Fibroblast of lung (primary cell): ENCODE results near the gene C16orf92. TPM values are rescaled to one million over a fixed set of nuclear protein-coding genes. Genes with fewer than 3 reads are reported as not detected.

Experiments used
- DNase-seq, 2 donors: peaks; one replicate each; pipeline versions ENCODE4 v3.0.0 to v3.0.0-alpha.2; 2010; ENCODE audit warnings: low read depth in 2 of 2
- H2AFZ ChIP-seq: 2 replicates; pipeline ENCODE4 v1.5.1; 2012; ENCODE audit warnings: low read length, control low read depth, inconsistent platforms
- H3K27ac ChIP-seq: 2 replicates; pipeline ENCODE4 v1.5.1; 2011; ENCODE audit warnings: low read length, control low read depth; ENCODE audit not compliant: insufficient read depth
- H3K27me3 ChIP-seq: 2 replicates; pipeline ENCODE4 v1.5.1; 2011; ENCODE audit warnings: mild to moderate bottlenecking, low read length; ENCODE audit not compliant: control insufficient read depth, insufficient read depth
- H3K36me3 ChIP-seq: 2 replicates; pipeline ENCODE4 v1.5.1; 2011; ENCODE audit warnings: low read length; ENCODE audit not compliant: control insufficient read depth, insufficient read depth
- H3K4me1 ChIP-seq: 2 replicates; pipeline ENCODE4 v1.5.1; 2011; ENCODE audit warnings: low read length; ENCODE audit not compliant: control insufficient read depth, insufficient read depth; ENCODE audit errors: extremely low read depth
- H3K4me2 ChIP-seq: 2 replicates; pipeline ENCODE4 v1.5.1; 2011; ENCODE audit warnings: low read length, control low read depth; ENCODE audit not compliant: insufficient read depth; ENCODE audit errors: extremely low read depth
- H3K4me3 ChIP-seq, 4 experiments: fragments of 200-600 bp in 1 of 4; sonication (generic) in 1 of 4; replicated peaks in 1 of 4; 2 replicates each; pipeline ENCODE4 v1.5.1; 2011 to 2016; ENCODE audit warnings: low read length in 4 of 4, low read depth in 3 of 4, mild to moderate bottlenecking in 3 of 4, control low read depth in 2 of 4, inconsistent platforms in 1 of 4, mixed read lengths in 1 of 4; ENCODE audit not compliant: insufficient read depth in 1 of 4; ENCODE audit errors: control extremely low read depth in 1 of 4
- H3K79me2 ChIP-seq: 2 replicates; pipeline ENCODE4 v1.5.1; 2012; ENCODE audit warnings: mild to moderate bottlenecking, low read length, inconsistent platforms; ENCODE audit not compliant: control insufficient read depth, insufficient read depth
- H3K9ac ChIP-seq: 2 replicates; pipeline ENCODE4 v1.5.1; 2011; ENCODE audit warnings: mild to moderate bottlenecking, low read length, control low read depth; ENCODE audit not compliant: insufficient read depth
- H3K9me3 ChIP-seq: 2 replicates; pipeline ENCODE4 v1.5.1; 2012; ENCODE audit warnings: low read depth, low read length; ENCODE audit not compliant: control insufficient read depth, insufficient read depth
- H4K20me1 ChIP-seq: 2 replicates; pipeline ENCODE4 v1.5.1; 2011; ENCODE audit warnings: low read length; ENCODE audit not compliant: control insufficient read depth, insufficient read depth; ENCODE audit errors: extremely low read depth
- CTCF ChIP-seq, 2 donors: IDR thresholded peaks in 1 of 2; conservative IDR thresholded peaks in 1 of 2; 1 replicate in 1 of 2; 2 replicates in 1 of 2; pipeline ENCODE4 v1.5.1; 2011 to 2012; ENCODE audit warnings: low read length in 2 of 2, control low read depth in 1 of 2, inconsistent platforms in 1 of 2, low read depth in 1 of 2, mild to moderate bottlenecking in 1 of 2
- EZH2 ChIP-seq: IDR thresholded peaks from 2 replicates; pipeline ENCODE4 v1.5.1; 2012; ENCODE audit warnings: low read length, control low read depth, mild to moderate bottlenecking; ENCODE audit errors: missing control alignments
- polyA plus RNA-seq, 2 donors: library from polyadenylated mRNA; depleted of rRNA in 1 of 2; stranded (reverse) in 1 of 2; unstranded in 1 of 2; fragments of >200 nt; gene quantifications; 2 replicates each; pipeline ENCODE4 v1.2.1, GENCODE V29; 2011 to 2012; ENCODE audit warnings: missing spikeins in 1 of 2
- total RNA-seq: library from RNA; depleted of rRNA; stranded (reverse); fragments of >200 nt; gene quantifications from 2 replicates; pipeline ENCODE4 v1.2.1, GENCODE V29; 2014

C16orf92 gene
- total and polyA plus RNA-seq, 2 donors (not counting 1 experiment from before 2014, with no cell fraction given) = not detected

GRCh38 chr16:30053376-30054015 lies 30.5 kb downstream of the C16orf92 start:
- Histone ChIP-seq H3K4me3 (peak overlapping the region; percentile 53 to 88 (median 68)), H3K27ac (peak overlapping the region; percentile 64)
- peak in 1 of 2 donors; percentile 62 for DNase-seq

GRCh38 chr16:30054451-30054850 lies 31.5 kb downstream of the C16orf92 start:
- H3K36me3 ChIP-seq = peaks cover 2% of the 10 kb centered on the region
- H3K4me2 ChIP-seq = peak overlapping the region; percentile 25
- no peak overlapping the region for H3K27ac ChIP-seq
- H4K20me1 ChIP-seq = no peaks in the 10 kb centered on the region
- peaks cover 3% of the 10 kb centered on the region for H3K79me2 ChIP-seq
- H3K4me3 ChIP-seq = no peak overlapping the region
- DNase-seq = no peak
- H3K27me3 ChIP-seq = no peaks in the 10 kb centered on the region
- peaks cover 5% of the 10 kb centered on the region for H3K4me1 ChIP-seq
- no peak for TF ChIP-seq EZH2
- no peak for TF ChIP-seq CTCF (conservative IDR thresholded peaks at IDR 0.05 in 1 of 2, IDR thresholded peaks at IDR 0.05 in 1 of 2; ENCODE audit: low read depth in 1 of 2, low read length in 2 of 2)
- no peaks in the 10 kb centered on the region for H3K9me3 ChIP-seq
- H3K9ac ChIP-seq = no peak overlapping the region
- H2AFZ ChIP-seq = no peak overlapping the region

More at GRCh38 chr16:30053376-30054015, 30.5 kb downstream of the C16orf92 start:
- Histone ChIP-seq H2AFZ (peak overlapping the region; percentile 60), H3K4me2 (peak overlapping the region; percentile 80), H3K27me3 (no peaks in the 10 kb centered on the region), H4K20me1 (no peaks in the 10 kb centered on the region), H3K9me3 (no peaks in the 10 kb centered on the region), H3K36me3 (peaks cover 2% of the 10 kb centered on the region), H3K9ac (peak overlapping the region; percentile 71), H3K4me1 (peaks cover 5% of the 10 kb centered on the region), H3K79me2 (peaks cover 3% of the 10 kb centered on the region)
- TF ChIP-seq EZH2 (no peak), CTCF (conservative IDR thresholded peaks at IDR 0.05 in 1 of 2, IDR thresholded peaks at IDR 0.05 in 1 of 2; ENCODE audit: low read depth in 1 of 2, low read length in 2 of 2) (no peak)

- no peaks in the 10 kb centered on the region for H4K20me1 ChIP-seq
- H3K4me3 ChIP-seq = no peak overlapping the region
- no peak overlapping the region for H2AFZ ChIP-seq
- no peak overlapping the region for H3K27ac ChIP-seq
- no peaks in the 10 kb centered on the region for H3K27me3 ChIP-seq
- no peaks in the 10 kb centered on the region for H3K9me3 ChIP-seq
- H3K79me2 ChIP-seq = peaks cover 3% of the 10 kb centered on the region
- no peak overlapping the region for H3K9ac ChIP-seq
- TF ChIP-seq CTCF (conservative IDR thresholded peaks at IDR 0.05 in 1 of 2, IDR thresholded peaks at IDR 0.05 in 1 of 2; ENCODE audit: low read depth in 1 of 2, low read length in 2 of 2) = peak; percentile 25 to 58
- TF ChIP-seq EZH2 = no peak
- H3K36me3 ChIP-seq = peaks cover 2% of the 10 kb centered on the region
- H3K4me2 ChIP-seq = no peak overlapping the region
- H3K4me1 ChIP-seq = peaks cover 5% of the 10 kb centered on the region
- DNase-seq = no peak
These were observed 32.1 kb downstream of the C16orf92 start for GRCh38 chr16:30054959-30055553.
